Osteocyte (in vitro differentiated cells): ENCODE results near the gene TMEM271. TPM values are rescaled to one million over a fixed set of nuclear protein-coding genes. Genes with fewer than 3 reads are reported as not detected.
A peak's percentile ranks its signal among the peaks of the same experiment; 100 is the strongest.

Experiments used
- DNase-seq: peaks from one replicate; pipeline ENCODE4 v3.0.0; 2021; ENCODE audit warnings: mixed read lengths; ENCODE audit not compliant: unreplicated experiment; ENCODE audit errors: extremely low spot score
- H3K27ac Mint-ChIP-seq: one replicate; pipeline ENCODE4 v1.8.0; 2021; ENCODE audit warnings: mild to moderate bottlenecking, mixed read lengths; ENCODE audit not compliant: unreplicated experiment
- H3K27me3 Mint-ChIP-seq: one replicate; pipeline ENCODE4 v1.8.0; 2021; ENCODE audit warnings: mixed read lengths; ENCODE audit not compliant: unreplicated experiment
- H3K36me3 Mint-ChIP-seq: one replicate; pipeline ENCODE4 v1.8.0; 2021; ENCODE audit warnings: mixed read lengths; ENCODE audit not compliant: unreplicated experiment
- H3K4me1 Mint-ChIP-seq: one replicate; pipeline ENCODE4 v1.8.0; 2021; ENCODE audit warnings: mixed read lengths; ENCODE audit not compliant: unreplicated experiment
- H3K4me3 Mint-ChIP-seq: one replicate; pipeline ENCODE4 v1.8.0; 2021; ENCODE audit warnings: mild to moderate bottlenecking, moderate library complexity, mixed read lengths; ENCODE audit not compliant: unreplicated experiment
- H3K9me3 Mint-ChIP-seq: one replicate; pipeline ENCODE4 v1.8.0; 2021; ENCODE audit warnings: mixed read lengths; ENCODE audit not compliant: unreplicated experiment
- CTCF ChIP-seq: fragments of 200-600 bp; sonication (generic); IDR thresholded peaks from 2 replicates; pipeline ENCODE4 v1.5.0; 2021; ENCODE audit warnings: antibody characterized with exemption, mild to moderate bottlenecking, moderate library complexity
- total RNA-seq: library from RNA; stranded (reverse); gene quantifications from 2 replicates; pipeline ENCODE4 v1.2.1, GENCODE V29; 2021

The TMEM271 gene
- total RNA-seq, 1 donor from 2014 or later, result not detected

DNA sequence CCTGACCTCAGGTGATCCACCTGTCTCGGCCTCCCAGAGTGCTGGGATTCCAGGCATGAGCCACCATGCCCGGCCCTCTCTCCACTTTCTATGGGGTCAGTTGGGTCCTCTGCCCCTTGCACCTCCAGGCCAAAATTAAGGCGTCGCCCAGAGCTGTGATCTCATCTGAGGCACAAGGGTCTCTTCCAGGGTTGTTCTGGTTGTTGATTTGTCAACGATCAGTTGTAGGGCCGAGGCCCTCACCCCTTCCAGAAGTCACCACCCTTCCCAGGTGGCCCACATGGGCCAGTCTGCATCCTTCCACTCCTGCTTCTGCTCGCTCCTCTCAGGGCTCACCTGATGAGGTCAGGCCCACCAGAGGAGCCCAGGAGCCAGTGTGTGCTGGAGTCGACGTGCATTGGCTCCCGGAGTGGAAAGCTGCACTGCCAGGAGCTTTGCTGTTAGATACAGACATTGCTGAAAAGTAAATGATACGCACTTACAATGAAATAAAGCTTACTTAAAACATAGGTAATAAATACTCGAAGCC lies 14.3 kb upstream of the TMEM271 start:
- H3K9me3 Mint-ChIP-seq, result peaks cover 12% of the 10 kb centered on the region
- no peaks in the 10 kb centered on the region for H3K36me3 Mint-ChIP-seq
- no peaks in the 10 kb centered on the region for H3K4me1 Mint-ChIP-seq
- peaks cover 4% of the 10 kb centered on the region for H3K27me3 Mint-ChIP-seq
- peak; percentile 67 for DNase-seq
- H3K27ac Mint-ChIP-seq, result no peak overlapping the region
- H3K4me3 Mint-ChIP-seq, result no peak overlapping the region
- TF ChIP-seq CTCF, result no peak

GRCh38 chr4:589219-589963 lies 13.3 kb upstream of the TMEM271 start:
- no peak for TF ChIP-seq CTCF
- H3K4me3 Mint-ChIP-seq, result no peak overlapping the region
- peaks cover 12% of the 10 kb centered on the region for H3K9me3 Mint-ChIP-seq
- peak; percentile 75 for DNase-seq
- no peaks in the 10 kb centered on the region for H3K4me1 Mint-ChIP-seq
- H3K27me3 Mint-ChIP-seq, result peaks cover 4% of the 10 kb centered on the region
- H3K36me3 Mint-ChIP-seq, result no peaks in the 10 kb centered on the region
- no peak overlapping the region for H3K27ac Mint-ChIP-seq

GRCh38 chr4:588351-588849 lies 12.3 kb upstream of the TMEM271 start:
- peaks cover 4% of the 10 kb centered on the region for H3K27me3 Mint-ChIP-seq
- H3K4me1 Mint-ChIP-seq, result no peaks in the 10 kb centered on the region
- no peak overlapping the region for H3K4me3 Mint-ChIP-seq
- DNase-seq, result peak; percentile 40
- TF ChIP-seq CTCF, result no peak
- H3K27ac Mint-ChIP-seq, result no peak overlapping the region
- no peaks in the 10 kb centered on the region for H3K36me3 Mint-ChIP-seq
- H3K9me3 Mint-ChIP-seq, result peaks cover 18% of the 10 kb centered on the region

GRCh38 chr4:587671-588350 lies 11.7 kb upstream of the TMEM271 start:
- TF ChIP-seq CTCF, result no peak
- Mint-ChIP-seq H3K27me3 (peaks cover 4% of the 10 kb centered on the region), H3K4me1 (no peaks in the 10 kb centered on the region), H3K36me3 (no peaks in the 10 kb centered on the region), H3K4me3 (no peak overlapping the region), H3K27ac (no peak overlapping the region), H3K9me3 (peaks cover 18% of the 10 kb centered on the region)
- DNase-seq, result peak; percentile 80

GRCh38 chr4:583820-584219 lies 7.7 kb upstream of the TMEM271 start:
- H3K4me3 Mint-ChIP-seq, result no peak overlapping the region
- no peak overlapping the region for H3K27ac Mint-ChIP-seq
- peaks cover 20% of the 10 kb centered on the region for H3K27me3 Mint-ChIP-seq
- no peaks in the 10 kb centered on the region for H3K36me3 Mint-ChIP-seq
- no peak for TF ChIP-seq CTCF
- peaks cover 10% of the 10 kb centered on the region for H3K9me3 Mint-ChIP-seq
- no peak for DNase-seq
- H3K4me1 Mint-ChIP-seq, result no peaks in the 10 kb centered on the region
